Stimulated activated naive CD8-positive, alpha-beta T cell treated with anti-CD3 and anti-CD28 coated beads, Interleukin-15, Interleukin-2, amounts not matched to agents 100 U/mL and 50 U/mL, for 24 hours (primary cell): Measurements from ENCODE around the gene ABHD12B.

Experiments used
- ATAC-seq: fragments of 150-1000 bp; cut with Tn5 transposase; one replicate; pipeline ENCODE4 v1.10.0; 2021
- DNase-seq: peaks from one replicate; pipeline ENCODE4 v3.0.0; 2021

The ABHD12B gene

GRCh38 chr14:50839048-50839447 lies 32.8 kb upstream of the ABHD12B start:
- DNase-seq (no peak), ATAC-seq (peak; percentile 66)

GRCh38 chr14:50839691-50840090 lies 32.2 kb upstream of the ABHD12B start:
- ATAC-seq (no peak), DNase-seq (no peak)

GRCh38 chr14:50844391-50844790 lies 27.5 kb upstream of the ABHD12B start:
- ATAC-seq (no peak), DNase-seq (no peak)

- no peak for DNase-seq
- no peak for ATAC-seq
These were observed 26.7 kb upstream of the ABHD12B start for GRCh38 chr14:50845166-50845565.

GRCh38 chr14:50846226-50846880 lies 25.5 kb upstream of the ABHD12B start:
- no peak for ATAC-seq
- no peak for DNase-seq

- ATAC-seq = no peak
- DNase-seq = no peak
These were observed 18.0 kb upstream of the ABHD12B start for GRCh38 chr14:50853891-50854290.

GRCh38 chr14:50854521-50854920 lies 17.3 kb upstream of the ABHD12B start:
- ATAC-seq (no peak), DNase-seq (no peak)

- no peak for DNase-seq
- ATAC-seq = no peak
These were observed 16.3 kb upstream of the ABHD12B start for GRCh38 chr14:50855558-50855957.

- DNase-seq = no peak
- no peak for ATAC-seq
These were observed 15.2 kb upstream of the ABHD12B start for GRCh38 chr14:50856660-50857059.

- DNase-seq = no peak
- no peak for ATAC-seq
These were observed 12.6 kb upstream of the ABHD12B start for GRCh38 chr14:50859296-50859624.

- peak; percentile 35 for ATAC-seq
- DNase-seq = peak; percentile 91
These were observed 11.3 kb upstream of the ABHD12B start for GRCh38 chr14:50860478-50861086.

GRCh38 chr14:50862036-50862570 lies 9.8 kb upstream of the ABHD12B start:
- ATAC-seq = no peak
- no peak for DNase-seq

GRCh38 chr14:50864237-50864636 lies 7.6 kb upstream of the ABHD12B start:
- no peak for ATAC-seq
- DNase-seq = no peak

GRCh38 chr14:50864946-50865345 lies 6.9 kb upstream of the ABHD12B start:
- DNase-seq = no peak
- ATAC-seq = no peak

GRCh38 chr14:50865391-50866076 lies 6.3 kb upstream of the ABHD12B start:
- DNase-seq (no peak), ATAC-seq (no peak)

- DNase-seq (no peak), ATAC-seq (no peak)
These were observed 625 bp upstream of the ABHD12B start for GRCh38 chr14:50871228-50871627.

GRCh38 chr14:50874757-50875156 lies 2.9 kb downstream of the ABHD12B start:
- ATAC-seq = no peak
- DNase-seq = no peak

GRCh38 chr14:50875359-50876070 lies 3.7 kb downstream of the ABHD12B start:
- ATAC-seq (peak; percentile 99), DNase-seq (peak; percentile 74)

- DNase-seq (no peak), ATAC-seq (no peak)
These were observed 11.3 kb downstream of the ABHD12B start for GRCh38 chr14:50882932-50883826.

GRCh38 chr14:50883827-50884197 lies 12.0 kb downstream of the ABHD12B start:
- DNase-seq (no peak), ATAC-seq (no peak)

GRCh38 chr14:50887476-50887875 lies 15.6 kb downstream of the ABHD12B start:
- no peak for DNase-seq
- ATAC-seq = no peak

GRCh38 chr14:50892255-50892654 lies 20.4 kb downstream of the ABHD12B start:
- ATAC-seq (no peak), DNase-seq (no peak)
